ENCODE data around the gene KRTAP10-2. TPM values are rescaled to one million over a fixed set of nuclear protein-coding genes. Genes with fewer than 3 reads are reported as not detected.

Gene KRTAP10-2
- total RNA-seq, 1 donor from 2014 or later, result not detected

- H3K36me3 Mint-ChIP-seq (ENCODE audit: low read depth), result no peaks in the 10 kb centered on the region
- H3K9me3 Mint-ChIP-seq, result no peaks in the 10 kb centered on the region
- no peaks in the 10 kb centered on the region for H3K27me3 Mint-ChIP-seq (ENCODE audit: low read depth)
- DNase-seq (ENCODE audit: low read depth, low spot score), result no peak
- H3K27ac Mint-ChIP-seq (ENCODE audit: unreplicated experiment), result no peak overlapping the region
- no peak overlapping the region for H3K4me3 Mint-ChIP-seq
- peaks cover 11% of the 10 kb centered on the region for H3K4me1 Mint-ChIP-seq
- no peak for TF ChIP-seq CTCF (conservative IDR thresholded peaks at IDR 0.05)
Observed at GRCh38 chr21:44508711-44509445, 42.4 kb downstream of the KRTAP10-2 start.

DNA sequence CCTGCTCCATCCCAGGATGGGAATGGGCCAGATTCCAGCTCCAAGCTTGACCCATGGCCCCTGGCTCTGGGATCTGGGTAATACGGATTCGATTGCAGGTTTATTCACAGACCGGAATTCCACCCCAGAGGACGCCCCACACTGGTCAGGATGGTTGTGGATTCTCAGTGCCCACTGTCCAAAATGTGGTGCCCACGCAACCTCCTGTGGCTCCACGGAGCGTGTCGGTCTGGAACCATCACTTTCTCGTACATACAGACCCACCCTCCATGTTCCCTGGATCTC, 42.9 kb downstream of the KRTAP10-2 start:
- TF ChIP-seq CTCF (conservative IDR thresholded peaks at IDR 0.05), result no peak
- H3K27me3 Mint-ChIP-seq (ENCODE audit: low read depth), result no peaks in the 10 kb centered on the region
- no peak for DNase-seq (ENCODE audit: low read depth, low spot score)
- H3K9me3 Mint-ChIP-seq, result no peaks in the 10 kb centered on the region
- no peak overlapping the region for H3K4me3 Mint-ChIP-seq
- H3K27ac Mint-ChIP-seq (ENCODE audit: unreplicated experiment), result no peak overlapping the region
- no peaks in the 10 kb centered on the region for H3K36me3 Mint-ChIP-seq (ENCODE audit: low read depth)
- H3K4me1 Mint-ChIP-seq, result peaks cover 11% of the 10 kb centered on the region

GRCh38 chr21:44507673-44508425, 43.5 kb downstream of the KRTAP10-2 start:
- no peak overlapping the region for H3K27ac Mint-ChIP-seq (ENCODE audit: unreplicated experiment)
- H3K4me3 Mint-ChIP-seq, result no peak overlapping the region
- no peaks in the 10 kb centered on the region for H3K27me3 Mint-ChIP-seq (ENCODE audit: low read depth)
- peaks cover 11% of the 10 kb centered on the region for H3K4me1 Mint-ChIP-seq
- H3K9me3 Mint-ChIP-seq, result no peaks in the 10 kb centered on the region
- TF ChIP-seq CTCF (conservative IDR thresholded peaks at IDR 0.05), result no peak
- H3K36me3 Mint-ChIP-seq (ENCODE audit: low read depth), result no peaks in the 10 kb centered on the region
- no peak for DNase-seq (ENCODE audit: low read depth, low spot score)

GRCh38 chr21:44506279-44507255, 44.7 kb downstream of the KRTAP10-2 start:
- TF ChIP-seq CTCF (conservative IDR thresholded peaks at IDR 0.05), result no peak
- Mint-ChIP-seq H3K27me3 (ENCODE audit: low read depth) (no peaks in the 10 kb centered on the region), H3K9me3 (no peaks in the 10 kb centered on the region), H3K36me3 (ENCODE audit: low read depth) (no peaks in the 10 kb centered on the region), H3K27ac (ENCODE audit: unreplicated experiment) (peak overlapping the region; percentile 86), H3K4me3 (peak overlapping the region; percentile 48), H3K4me1 (peaks cover 11% of the 10 kb centered on the region)
- no peak for DNase-seq (ENCODE audit: low read depth, low spot score)

- no peak for TF ChIP-seq CTCF (conservative IDR thresholded peaks at IDR 0.05)
- H3K36me3 Mint-ChIP-seq (ENCODE audit: low read depth), result no peaks in the 10 kb centered on the region
- H3K4me1 Mint-ChIP-seq, result peaks cover 11% of the 10 kb centered on the region
- peak; percentile 32 for DNase-seq (ENCODE audit: low read depth, low spot score)
- no peaks in the 10 kb centered on the region for H3K27me3 Mint-ChIP-seq (ENCODE audit: low read depth)
- peak overlapping the region; percentile 86 for H3K27ac Mint-ChIP-seq (ENCODE audit: unreplicated experiment)
- peak overlapping the region; percentile 56 for H3K4me3 Mint-ChIP-seq
- H3K9me3 Mint-ChIP-seq, result no peaks in the 10 kb centered on the region
Observed at GRCh38 chr21:44505673-44506278, 45.5 kb downstream of the KRTAP10-2 start.
